HCT116 (cell line): ENCODE results near the gene TPMT.

ENCODE experiments used
- CBX3 ChIP-seq: IDR thresholded peaks from 2 replicates; pipeline ENCODE4 v1.6.1; 2012; ENCODE audit warnings: low read depth
- CTCF ChIP-seq, 3 experiments: fragments of 200-600 bp in 1 of 3; sonication (generic) in 1 of 3; IDR thresholded peaks in 2 of 3; conservative IDR thresholded peaks in 1 of 3; 2 replicates each; pipeline ENCODE4 v1.5.1; 2012 to 2017; ENCODE audit warnings: low read depth in 2 of 3, low read length in 2 of 3, antibody characterized with exemption in 1 of 3, borderline replicate concordance in 1 of 3, control low read depth in 1 of 3, mild to moderate bottlenecking in 1 of 3, mixed read lengths in 1 of 3, mixed run types in 1 of 3, moderate library complexity in 1 of 3; ENCODE audit not compliant: insufficient read depth in 1 of 3
- EZH2phosphoT487 ChIP-seq: fragments of 200-600 bp; IDR thresholded peaks from 2 replicates; pipeline ENCODE4 v1.6.1; 2018; ENCODE audit warnings: antibody characterized with exemption, borderline replicate concordance
- FOSL1 ChIP-seq: IDR thresholded peaks from 2 replicates; pipeline ENCODE4 v1.6.1; 2012; ENCODE audit warnings: low read depth
- JUND ChIP-seq: IDR thresholded peaks from 2 replicates; pipeline ENCODE4 v1.6.1; 2012
- MAX ChIP-seq: IDR thresholded peaks from 2 replicates; pipeline ENCODE4 v1.6.1; 2012
- POLR2A ChIP-seq: IDR thresholded peaks from 2 replicates; pipeline ENCODE4 v1.7.0; 2011; ENCODE audit warnings: borderline replicate concordance; ENCODE audit not compliant: insufficient read depth, insufficient read length; ENCODE audit errors: extremely low read depth
- POLR2AphosphoS5 ChIP-seq: IDR thresholded peaks from 2 replicates; pipeline ENCODE4 v1.6.1; 2011; ENCODE audit warnings: mild to moderate bottlenecking, low read depth, low read length, moderate library complexity
- RAD21 ChIP-seq: IDR thresholded peaks from 2 replicates; pipeline ENCODE4 v1.6.1; 2012; ENCODE audit warnings: low read depth, mild to moderate bottlenecking
- SIN3A ChIP-seq: IDR thresholded peaks from 2 replicates; pipeline ENCODE4 v1.6.1; 2012; ENCODE audit warnings: low read depth
- SP1 ChIP-seq: IDR thresholded peaks from 2 replicates; pipeline ENCODE4 v1.6.1; 2012; ENCODE audit warnings: low read depth
- SRF ChIP-seq: IDR thresholded peaks from 2 replicates; pipeline ENCODE4 v1.6.1; 2012; ENCODE audit warnings: low read depth
- ZNF274 ChIP-seq: fragments of 200-500 bp; sonication (Bioruptor generic); IDR thresholded peaks from 2 replicates; pipeline ENCODE4 v1.6.1; 2014; ENCODE audit warnings: mild to moderate bottlenecking, low read depth, low read length, inconsistent platforms
- TF ChIP-seq, protein P1 (sequence below): IDR thresholded peaks from 2 replicates; pipeline ENCODE4 v1.6.1; 2012; ENCODE audit warnings: low read depth

DNA sequence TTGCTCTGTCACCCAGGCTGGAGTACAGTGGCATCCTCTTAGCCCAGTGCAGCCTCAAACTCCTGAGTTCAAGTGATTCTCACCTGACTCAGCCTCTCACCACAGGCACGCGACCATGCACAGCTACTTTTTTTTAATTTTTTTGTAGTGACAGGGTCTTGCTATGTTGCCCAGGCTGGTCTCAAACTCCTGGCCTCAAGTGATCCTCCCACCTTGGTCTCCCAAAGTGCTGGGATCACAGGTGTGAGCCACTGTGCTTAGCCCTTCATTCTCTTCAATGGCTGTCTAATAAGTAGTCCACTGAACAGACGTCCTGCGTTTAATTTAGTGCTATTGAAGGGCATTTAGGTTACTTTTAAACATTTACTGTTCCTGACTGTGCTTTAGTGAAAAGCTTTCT lies 27.7 kb upstream of the TPMT start:
- TF ChIP-seq SP1 (no peak), CTCF (IDR thresholded peaks at IDR 0.05 in 2 of 3, conservative IDR thresholded peaks at IDR 0.05 in 1 of 3; ENCODE audit: borderline replicate concordance in 1 of 3, insufficient read depth in 1 of 3, low read depth in 2 of 3, low read length in 2 of 3) (no peak), MAX (no peak), SIN3A (no peak), POLR2A (no peak), RAD21 (no peak), POLR2AphosphoS5 (no peak), CBX3 (no peak), ZNF274 (no peak), FOSL1 (no peak), EZH2phosphoT487 (no peak), SRF (no peak), JUND (no peak)
- TF ChIP-seq, protein P1, sequence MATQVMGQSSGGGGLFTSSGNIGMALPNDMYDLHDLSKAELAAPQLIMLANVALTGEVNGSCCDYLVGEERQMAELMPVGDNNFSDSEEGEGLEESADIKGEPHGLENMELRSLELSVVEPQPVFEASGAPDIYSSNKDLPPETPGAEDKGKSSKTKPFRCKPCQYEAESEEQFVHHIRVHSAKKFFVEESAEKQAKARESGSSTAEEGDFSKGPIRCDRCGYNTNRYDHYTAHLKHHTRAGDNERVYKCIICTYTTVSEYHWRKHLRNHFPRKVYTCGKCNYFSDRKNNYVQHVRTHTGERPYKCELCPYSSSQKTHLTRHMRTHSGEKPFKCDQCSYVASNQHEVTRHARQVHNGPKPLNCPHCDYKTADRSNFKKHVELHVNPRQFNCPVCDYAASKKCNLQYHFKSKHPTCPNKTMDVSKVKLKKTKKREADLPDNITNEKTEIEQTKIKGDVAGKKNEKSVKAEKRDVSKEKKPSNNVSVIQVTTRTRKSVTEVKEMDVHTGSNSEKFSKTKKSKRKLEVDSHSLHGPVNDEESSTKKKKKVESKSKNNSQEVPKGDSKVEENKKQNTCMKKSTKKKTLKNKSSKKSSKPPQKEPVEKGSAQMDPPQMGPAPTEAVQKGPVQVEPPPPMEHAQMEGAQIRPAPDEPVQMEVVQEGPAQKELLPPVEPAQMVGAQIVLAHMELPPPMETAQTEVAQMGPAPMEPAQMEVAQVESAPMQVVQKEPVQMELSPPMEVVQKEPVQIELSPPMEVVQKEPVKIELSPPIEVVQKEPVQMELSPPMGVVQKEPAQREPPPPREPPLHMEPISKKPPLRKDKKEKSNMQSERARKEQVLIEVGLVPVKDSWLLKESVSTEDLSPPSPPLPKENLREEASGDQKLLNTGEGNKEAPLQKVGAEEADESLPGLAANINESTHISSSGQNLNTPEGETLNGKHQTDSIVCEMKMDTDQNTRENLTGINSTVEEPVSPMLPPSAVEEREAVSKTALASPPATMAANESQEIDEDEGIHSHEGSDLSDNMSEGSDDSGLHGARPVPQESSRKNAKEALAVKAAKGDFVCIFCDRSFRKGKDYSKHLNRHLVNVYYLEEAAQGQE, result no peak
